Stimulated activated CD4-positive, alpha-beta T cell treated with anti-CD3 and anti-CD28 coated beads, Interleukin-1b, Interleukin-23, amount 100 ng/mL, for 48 hours (primary cell): Measurements from ENCODE around the gene CD48.

Experiments used
- DNase-seq: peaks from one replicate; pipeline ENCODE4 v3.0.0-alpha.2; 2020

Gene CD48

DNA sequence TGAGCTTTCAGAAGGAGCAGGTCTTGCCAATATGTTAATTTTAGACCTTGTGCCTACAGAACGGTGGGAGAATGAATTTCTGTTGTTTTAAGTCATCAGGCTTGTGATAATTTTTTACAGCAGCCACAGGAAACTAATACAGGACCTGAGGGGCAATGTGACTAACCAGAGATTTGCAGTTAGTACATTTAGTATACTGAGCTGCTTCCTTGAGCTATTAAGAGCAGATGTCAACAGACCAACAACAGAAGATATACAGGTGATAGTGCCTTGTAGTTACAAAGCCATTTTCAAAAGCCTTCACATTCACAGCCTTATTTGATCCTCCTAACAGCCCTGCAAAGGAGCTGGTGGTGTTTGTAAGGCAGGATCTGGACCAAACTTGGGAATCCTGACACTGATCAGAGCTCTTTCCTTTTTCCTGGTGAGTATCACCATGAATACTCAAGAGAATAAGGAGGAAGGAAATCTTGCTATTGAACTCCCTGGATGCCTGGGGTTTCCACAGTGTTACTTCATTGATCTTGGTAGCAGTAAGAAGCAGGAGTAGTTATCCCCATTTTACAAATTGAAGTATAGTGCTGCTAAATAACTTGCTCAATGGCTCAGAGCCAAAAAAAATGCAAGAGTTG lies 60.1 kb downstream of the CD48 start:
- DNase-seq, result no peak

DNA sequence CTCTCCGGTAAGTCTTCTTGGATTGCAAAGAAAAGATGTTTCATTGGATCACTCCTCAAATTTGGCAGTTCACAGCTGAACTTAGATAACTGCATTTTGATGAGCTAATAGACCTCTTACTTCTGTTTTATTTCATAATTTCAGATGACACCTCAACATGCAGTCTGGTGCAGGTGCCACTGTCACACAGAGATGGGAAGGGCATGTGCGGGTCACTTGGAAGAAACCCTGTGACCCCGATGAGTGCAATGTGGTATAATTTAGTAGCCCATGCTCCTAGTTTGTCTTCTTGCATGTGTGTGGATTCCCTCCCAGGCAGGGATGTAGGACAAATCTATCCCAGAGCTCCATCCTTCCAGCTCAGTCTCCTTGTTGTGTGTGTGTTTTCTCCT lies 64.3 kb downstream of the CD48 start:
- DNase-seq, result no peak

DNA sequence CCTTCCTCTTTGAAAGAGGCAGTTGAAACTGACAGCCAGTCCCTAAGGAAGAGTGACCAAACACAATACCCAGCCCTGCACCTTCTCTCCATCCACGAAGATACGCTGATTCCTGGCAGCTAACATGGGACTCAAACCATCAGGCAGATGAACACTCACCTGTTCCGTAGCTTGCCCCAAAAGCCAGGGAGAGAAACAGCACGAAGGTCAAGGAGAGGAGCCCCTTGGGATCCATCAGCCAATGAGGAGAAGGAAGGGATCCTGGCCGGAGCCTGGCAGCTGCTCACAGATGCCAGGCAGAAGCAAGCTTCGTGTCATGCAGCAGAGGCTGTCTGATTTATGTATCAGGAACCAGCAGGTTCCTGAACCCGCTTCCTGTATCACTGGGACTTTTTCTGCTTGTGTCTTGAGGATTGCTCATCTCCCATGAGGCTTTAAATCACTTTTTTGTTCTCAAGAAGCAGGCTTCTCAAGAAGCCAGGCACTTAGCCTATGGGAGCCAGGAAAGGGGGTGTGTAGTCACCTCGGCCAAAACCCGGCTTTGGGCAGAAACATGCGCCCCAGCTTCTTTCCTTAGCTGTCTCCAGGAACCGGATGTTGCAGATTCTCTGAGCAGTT lies 64.8 kb downstream of the CD48 start, which contains the start of gene SLAMF1:
SLAMF1 (minus strand) TSS at position 334 of the 618 bp plus-strand sequence; CDS start at position 235, 99 bp downstream.
- peak; percentile 79 for DNase-seq

DNA sequence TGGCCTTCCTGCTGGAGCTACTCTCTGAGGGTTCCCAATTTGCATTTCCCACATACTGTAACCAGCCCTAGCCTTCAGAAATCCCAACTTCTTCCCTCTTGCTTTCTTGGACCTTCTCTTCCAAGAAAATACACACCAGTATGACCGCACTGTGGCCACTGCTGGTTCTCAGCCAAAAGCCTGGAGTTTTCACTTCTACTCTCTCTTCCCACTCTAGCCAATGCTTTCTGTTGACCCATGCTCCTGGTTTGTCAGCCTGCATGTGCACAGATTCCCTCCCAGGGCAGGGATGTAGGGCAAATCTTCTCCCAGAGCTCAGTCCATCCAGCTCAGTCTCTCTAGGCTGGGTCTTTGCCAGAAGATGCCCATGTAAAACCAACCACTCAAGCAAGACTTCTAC lies 65.4 kb downstream of the CD48 start:
- no peak for DNase-seq

DNA sequence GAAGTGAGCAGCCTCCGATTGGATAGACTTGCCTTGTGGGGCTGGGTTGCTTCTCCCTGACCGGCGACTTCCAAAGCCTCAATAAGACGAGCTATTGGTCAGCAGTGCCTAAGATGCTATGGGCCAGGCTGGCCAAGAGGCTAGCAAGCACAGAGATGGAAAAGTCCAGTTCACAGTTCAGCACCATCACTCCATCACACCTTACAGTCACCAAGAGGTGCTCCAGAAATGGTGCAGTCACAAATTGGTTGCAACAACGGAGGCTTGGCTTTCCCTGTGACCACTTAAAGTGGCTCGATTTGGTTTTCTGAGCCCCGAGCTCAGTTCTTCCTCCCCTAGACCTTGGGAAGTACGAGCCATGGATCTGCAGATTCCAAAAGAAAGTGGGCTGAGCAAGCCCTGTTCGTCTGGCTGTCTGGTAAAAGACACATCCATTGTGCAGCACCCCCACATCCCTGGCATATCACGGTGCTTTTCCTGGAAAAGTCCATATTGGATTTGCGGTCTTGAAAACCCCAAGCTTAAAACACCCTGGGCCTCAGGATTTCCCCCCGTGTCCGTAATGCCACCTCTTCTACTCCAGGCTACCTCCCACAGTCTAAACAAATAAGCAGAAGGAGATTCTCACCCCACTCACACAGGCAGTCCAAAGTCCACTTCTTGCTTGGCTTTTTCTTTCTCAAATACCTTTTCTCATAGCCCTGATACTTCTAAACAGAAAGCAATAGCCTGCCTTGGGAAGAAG lies 66.1 kb downstream of the CD48 start:
- no peak for DNase-seq

DNA sequence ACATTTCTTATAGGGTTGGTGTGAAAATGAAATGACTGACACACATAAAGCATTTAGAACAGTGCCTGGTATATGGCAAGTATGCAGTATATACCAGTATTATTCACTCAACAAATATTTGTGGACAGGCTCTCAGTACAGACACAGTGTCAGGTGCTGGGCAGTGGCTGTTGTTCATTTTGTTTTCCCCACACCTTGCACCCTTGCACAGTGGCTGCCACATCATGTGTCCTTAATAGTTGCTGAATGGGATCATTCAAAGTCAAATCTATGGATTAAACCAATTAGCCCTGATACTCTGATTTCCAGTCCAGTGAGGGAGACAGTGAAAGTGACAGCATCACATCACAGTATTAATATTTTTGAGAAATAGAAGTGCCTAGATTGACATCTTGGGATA lies 67.2 kb downstream of the CD48 start:
- no peak for DNase-seq

DNA sequence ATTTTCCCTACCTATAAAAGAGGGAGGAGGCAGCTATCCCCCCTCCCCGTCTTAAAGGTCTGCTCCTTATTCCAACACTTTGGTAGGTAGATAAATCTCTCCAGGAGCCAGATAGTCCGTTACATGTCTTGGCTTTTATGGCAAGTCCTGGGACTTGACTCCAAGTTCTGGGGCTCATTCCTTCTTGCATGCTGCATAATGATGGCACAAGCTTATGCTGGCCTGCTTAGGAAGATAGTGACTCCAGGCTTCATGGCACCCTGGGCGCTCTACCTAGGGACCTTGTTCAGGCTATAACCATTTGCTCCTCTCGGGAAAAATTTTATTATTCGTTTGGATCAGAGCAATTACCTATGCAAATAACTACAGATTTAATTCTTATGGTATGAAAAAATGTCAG lies 68.5 kb downstream of the CD48 start:
- no peak for DNase-seq

DNA sequence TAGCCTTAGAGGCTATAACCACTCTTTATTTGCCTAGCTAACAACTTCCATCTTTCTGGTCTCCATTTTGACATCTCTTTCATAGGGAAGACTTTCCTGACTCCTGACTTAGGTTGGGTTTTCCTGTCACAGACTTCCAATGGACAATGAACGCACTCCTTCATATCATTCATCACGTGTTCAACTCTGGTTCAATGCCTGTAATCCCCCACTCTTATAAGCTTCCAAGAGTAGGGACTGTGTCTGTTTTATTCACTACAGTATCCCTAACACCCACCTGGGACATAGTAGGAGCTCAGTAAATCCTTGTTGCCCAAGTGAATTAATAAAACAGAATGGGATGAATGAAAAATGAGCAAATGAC lies 69.4 kb downstream of the CD48 start:
- DNase-seq, result no peak

DNA sequence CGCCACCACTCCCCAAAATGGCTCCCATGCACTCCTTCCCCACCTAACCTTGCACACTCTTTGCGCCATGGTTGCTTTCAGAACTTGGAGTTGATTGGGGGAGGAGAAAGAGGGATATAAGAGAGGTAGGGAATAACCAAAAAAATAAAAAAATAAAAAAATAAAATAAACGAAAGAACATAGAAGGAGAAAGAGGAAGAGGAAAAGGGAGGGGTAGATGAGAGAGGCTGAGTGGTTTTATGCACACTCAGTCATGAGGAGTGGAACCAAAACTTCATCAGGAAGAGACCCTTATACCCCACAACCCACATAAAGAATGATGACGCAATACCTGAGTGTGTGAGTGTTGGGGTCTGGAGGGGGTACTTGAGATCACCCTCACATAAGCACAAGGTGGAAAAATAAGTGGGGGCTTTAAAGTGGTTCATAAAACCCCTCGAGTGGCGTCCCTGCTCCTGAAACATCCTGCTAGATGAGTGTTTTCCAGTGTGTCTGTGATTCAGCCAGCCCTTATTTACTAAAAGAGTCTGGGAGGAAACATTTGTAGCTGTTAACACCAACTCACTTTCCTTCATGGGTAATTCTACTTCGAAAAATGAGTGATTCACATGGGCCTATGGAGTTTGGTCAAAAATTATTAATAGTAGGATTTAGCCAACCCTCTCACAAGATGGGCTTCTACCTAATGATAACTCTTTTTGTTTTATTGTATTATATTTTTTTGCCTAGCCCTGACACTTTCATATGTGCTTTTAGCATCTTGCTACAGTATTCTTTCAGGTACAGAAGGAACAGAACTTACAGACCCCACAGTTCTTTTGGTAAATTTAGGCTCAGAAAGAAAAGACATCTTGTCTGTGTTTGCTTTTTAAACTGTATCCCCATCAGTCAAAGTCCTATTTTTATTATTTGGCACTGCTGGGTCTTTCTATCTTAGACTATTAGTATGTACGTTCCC lies 70.0 kb downstream of the CD48 start:
- no peak for DNase-seq

DNA sequence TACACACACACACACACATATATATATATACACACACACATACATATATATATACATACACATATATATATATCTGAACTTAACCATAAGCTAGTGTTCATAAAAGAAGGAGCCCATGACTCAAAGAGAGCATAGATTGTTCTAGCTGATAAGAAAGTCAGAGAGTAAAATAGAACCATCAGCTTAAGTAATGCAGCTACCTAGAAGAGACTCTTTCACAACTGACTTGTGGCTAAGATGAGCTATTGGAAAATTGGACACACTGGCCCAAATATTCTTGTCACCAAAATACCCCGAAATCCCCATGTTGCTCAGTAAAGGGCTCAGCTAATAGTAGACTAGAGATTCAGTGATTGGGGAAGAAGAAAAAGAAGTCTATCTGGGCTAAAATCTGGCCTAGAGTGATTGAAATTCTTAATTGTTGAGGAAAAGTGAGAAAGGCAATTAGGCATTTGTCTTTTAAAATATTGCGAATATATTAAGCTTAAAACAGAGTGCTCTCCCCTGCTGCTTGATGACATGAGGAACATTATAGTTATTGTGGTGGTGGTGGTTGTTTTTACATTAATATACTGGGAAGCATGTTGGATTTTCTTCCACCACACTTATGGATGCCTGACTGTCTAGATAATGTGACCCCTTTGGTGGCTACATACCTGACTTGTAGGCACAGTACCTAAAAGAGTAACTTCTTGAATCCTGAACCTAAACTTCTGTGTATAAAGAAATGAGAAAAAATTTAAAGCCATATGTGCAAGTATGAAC lies 71.1 kb downstream of the CD48 start:
- DNase-seq, result no peak

DNA sequence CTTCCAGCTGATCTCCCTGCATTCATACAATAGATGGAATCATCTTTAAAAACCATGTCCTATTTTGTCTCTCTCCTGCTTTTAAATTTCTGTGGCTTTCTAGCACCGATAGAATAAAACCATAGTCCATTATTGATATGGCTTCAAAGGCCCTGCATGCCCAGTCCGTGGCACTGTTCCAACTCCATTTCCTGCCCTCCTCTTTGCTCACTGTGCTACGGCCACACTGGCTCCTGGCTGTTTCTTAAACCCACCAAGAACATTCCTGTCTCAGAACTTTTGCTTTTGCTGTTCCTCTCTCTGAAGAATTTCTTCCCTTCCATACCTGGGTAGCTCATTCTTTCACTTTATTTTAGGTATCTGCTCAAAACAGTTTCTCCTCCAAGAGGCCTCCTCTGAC lies 72.0 kb downstream of the CD48 start:
- no peak for DNase-seq

DNA sequence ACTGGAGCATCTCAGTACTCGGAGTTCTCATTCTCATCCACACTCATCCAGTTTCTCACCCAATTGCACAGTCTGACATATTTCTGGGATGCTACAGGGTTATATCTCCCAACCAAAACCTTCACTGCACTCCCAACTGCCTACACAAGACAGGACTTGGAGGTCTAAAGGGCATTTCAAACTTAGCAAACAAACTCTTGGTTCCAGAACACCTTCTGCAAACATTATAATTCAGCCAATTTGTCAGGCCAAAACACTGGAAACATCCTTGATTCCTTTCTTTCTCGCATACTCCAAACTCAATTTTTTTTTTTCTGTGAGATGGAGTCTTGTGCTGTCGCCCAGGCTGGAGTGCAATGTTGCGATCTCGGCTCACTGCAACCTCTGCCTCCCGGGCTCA lies 72.7 kb downstream of the CD48 start:
- no peak for DNase-seq

DNA sequence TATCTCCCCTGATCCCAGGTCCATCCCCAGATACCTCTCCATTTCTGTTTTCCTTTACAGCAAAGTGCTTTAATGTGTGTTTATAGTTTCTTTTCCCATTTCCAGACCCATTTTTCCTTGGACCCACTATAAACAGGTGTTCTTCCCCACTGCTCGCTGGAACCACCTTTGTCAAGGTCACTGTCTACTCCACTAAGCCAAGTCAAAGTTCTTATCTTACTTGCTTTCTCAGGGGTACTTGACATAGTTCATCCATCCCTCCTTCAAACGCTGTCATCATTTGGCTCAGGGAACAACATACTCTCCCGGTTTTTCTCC lies 73.1 kb downstream of the CD48 start:
- DNase-seq, result no peak

DNA sequence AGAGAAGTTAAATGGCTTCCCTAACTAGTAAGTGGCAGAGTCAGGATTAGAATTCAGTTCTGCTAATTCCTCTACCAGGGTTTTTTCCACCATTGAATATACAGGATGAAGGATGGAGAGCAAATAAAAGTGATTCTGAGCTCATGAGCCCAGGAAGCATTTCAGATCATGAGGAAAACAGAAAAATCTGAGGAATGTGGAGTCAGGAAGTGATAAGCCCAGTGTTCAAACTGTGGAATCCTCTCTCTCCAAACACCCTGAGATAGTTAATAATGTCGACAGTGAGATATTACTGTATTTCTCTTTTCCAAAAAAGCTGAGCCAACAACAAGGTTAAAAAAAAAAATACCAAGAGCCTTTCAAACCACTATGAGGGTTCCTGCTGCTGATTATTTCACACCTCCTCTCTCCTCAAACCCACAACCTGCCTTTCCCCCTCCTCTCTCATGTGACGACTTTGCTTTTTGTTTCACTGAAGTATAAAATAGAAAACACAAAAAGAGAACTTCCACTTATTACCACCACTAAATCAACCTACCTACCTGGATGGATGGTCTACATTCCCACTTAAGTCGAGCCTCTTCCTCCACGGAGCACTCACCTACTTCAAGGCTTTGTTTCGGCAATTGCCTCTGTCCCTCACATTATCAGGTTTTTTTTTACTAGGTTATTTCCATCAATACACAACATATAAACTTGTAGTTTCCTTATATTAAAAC lies 73.6 kb downstream of the CD48 start:
- no peak for DNase-seq

DNA sequence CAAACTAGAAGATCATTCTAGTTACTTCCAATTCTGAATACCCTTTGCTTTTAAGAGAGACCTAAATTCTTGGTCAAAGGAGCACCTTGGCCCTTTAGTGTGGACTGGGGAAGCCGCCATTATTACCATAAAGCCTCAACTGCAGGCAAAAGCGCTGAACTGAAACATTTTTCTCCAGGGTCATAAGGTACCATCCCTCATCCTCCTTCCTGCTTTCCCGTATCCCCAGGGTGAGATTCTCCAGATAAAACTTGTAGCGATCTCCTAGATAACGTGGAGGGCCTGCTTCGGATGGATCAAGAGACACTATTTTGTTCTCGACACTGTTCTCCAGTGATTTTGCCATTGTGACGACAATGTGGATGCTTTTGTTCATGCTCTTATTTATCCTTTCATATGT lies 74.6 kb downstream of the CD48 start:
- no peak for DNase-seq

DNA sequence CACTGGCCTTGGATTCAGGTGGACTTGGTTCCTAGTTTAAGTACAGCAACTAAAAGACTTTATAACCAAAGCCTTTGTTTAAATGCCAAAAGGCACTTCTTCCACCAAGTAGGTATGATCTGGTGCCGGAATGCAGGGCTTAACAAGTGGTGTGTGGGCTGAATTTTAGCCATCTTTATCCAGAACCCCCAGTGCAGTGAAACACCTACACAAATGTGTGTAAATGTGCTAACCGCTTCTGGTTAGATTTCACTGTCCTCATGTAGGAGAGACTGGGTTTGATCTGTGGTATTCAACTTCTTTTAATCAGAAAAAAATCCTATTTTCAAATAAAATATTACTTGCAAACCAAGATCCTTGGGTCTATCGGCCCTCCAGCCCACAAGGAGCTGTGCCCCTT lies 75.1 kb downstream of the CD48 start:
- DNase-seq, result no peak

DNA sequence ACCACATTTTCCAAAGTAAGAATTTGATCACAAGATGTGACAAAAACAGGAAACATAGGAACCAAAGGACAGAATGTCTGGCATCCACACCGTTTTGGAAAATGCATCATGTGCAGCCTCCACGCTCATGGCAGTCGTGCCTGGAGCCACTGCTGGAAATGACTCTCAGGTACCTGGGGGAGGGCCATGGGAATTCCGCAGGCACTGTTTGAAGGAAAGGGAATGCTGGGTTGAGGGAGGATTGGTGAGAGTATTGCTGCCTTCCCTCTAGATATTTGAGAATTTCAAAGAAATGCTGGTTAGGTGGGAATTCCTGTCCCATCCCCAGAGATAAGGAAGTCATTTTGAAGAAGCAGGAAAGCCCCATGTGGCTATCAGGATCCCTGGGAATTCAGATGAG lies 75.5 kb downstream of the CD48 start:
- no peak for DNase-seq

DNA sequence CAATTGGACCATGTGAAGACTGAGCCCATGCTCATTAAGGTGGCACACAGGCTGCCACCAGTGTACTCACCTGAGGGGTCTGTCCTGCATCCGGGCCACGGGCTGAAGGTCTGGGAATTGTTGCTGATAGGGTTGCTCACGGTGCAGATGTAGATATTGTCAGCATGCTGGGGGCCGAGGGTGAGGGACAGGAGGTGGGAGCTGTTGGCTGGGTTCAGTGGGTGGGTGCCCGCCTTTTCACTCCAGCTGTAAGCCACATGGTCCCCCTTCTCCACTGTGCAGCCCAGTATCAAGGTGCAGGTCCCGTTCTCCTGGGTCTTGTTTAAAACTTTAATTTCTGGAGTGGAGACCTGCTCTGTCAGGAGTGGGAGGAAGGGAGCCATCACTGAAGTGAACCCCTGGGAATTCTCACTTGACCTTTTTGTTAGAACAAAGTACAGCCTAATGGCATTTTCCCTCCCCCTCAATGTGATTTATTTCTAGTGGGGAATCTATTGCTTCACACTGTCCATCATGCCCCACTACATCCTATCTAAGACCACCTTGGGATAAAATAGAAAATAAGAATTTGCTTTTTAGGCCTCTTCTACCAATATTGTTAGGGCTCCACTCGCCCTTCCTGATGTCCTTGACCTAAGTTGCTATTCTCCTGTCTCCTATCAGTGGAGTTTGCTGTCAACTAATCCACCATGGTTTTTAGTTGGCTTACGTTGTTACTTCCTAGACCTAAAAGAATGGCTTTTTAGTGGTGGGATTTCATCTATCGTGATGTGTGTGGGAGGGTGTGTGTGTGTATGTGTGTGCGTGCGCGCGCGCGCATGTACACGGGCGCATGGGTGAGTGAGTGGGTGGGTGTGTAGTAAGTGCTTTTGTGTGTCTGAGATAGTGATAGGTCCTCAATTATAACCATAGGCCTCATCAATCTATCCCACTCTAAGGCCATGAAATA lies 76.8 kb downstream of the CD48 start:
- no peak for DNase-seq

DNA sequence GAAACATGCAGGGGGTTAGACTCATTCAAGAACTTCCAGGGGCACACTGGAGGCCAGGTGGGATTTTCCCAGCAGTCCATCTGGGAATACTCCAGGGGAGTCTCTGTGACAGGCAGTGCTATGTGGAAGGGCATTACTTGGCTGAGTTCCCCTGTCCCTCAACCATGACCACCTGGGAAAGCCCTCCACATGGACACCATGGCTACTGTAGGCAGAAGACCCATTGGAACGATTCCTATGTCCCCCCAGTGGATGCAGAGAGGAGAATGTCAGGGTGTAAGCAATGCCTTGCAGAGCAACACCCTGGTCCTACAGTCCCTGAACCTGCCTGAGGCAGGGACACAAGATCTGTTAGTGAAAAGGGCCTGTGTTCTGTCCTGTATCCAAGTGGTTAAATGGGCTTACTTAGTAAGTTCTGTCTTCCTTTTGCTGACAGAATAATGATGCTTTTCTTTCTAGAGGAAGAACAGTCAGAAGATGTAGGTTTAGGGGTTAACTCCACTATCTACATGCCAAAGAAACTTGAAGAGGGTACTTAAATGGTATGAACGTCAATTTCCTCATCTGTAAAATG lies 78.2 kb downstream of the CD48 start:
- no peak for DNase-seq

DNA sequence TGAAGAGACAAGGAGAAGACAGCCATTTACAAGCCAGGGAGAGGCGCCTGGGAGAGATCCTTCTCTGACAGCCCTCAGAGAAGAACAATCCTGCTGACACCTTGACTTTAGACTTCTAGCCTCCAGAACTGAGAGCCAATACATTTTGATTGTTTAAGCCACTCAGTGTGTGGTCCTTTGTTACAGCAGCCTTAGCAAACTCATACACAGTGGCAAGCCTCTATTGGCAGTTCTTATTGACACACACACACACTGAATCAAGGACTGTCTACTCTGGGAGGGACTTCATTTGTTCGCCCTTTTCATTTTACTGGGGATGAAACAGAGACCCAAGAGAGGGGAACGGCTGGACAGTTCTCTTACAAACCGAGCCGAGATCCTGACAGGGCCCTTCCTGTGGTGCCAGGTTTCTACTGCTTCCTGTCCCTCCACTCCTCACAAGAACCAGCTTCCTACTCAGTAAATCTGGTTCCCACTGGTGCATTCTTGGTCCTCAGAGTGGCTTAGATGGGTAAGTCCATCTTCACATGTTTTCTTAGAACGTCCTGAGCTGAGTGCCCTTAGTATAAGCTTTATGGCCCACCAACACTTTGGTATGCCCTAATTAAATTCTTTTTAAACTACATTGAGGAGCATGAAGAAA lies 79.5 kb downstream of the CD48 start:
- no peak for DNase-seq
